HepG2 (cell line): Measurements from ENCODE around the gene RCAN2. TPM values are rescaled to one million over a fixed set of nuclear protein-coding genes. Genes with fewer than 3 reads are reported as not detected.

Source experiments
- DR1 ChIP-seq: sonication (generic); formaldehyde crosslinking; IDR thresholded peaks from 2 replicates; pipeline ENCODE4 v1.8.0; 2021; ENCODE audit warnings: mild to moderate bottlenecking, missing genetic modification reagents, inconsistent platforms
- YY1 ChIP-seq: IDR thresholded peaks from 2 replicates; pipeline ENCODE4 v1.6.1; 2011; ENCODE audit warnings: low read length, low read depth, moderate library complexity, mild to moderate bottlenecking; ENCODE audit not compliant: insufficient read depth, insufficient replicate concordance
- polyA plus RNA-seq, 8 experiments: library from polyadenylated mRNA; depleted of rRNA in 3 of 8; stranded (reverse) in 7 of 8; unstranded in 1 of 8; fragments of >200 nt; fragmentation: Illumina TruSeq in 4 of 8; extraction: Trizol in 4 of 8; gene quantifications; 2 replicates each; pipeline versions ENCODE4 v1.2.1 to v1.2.3, GENCODE V29; 2011 to 2016; ENCODE audit warnings: low read depth in 4 of 8, missing spikeins in 1 of 8, mixed read lengths in 1 of 8; ENCODE audit not compliant: insufficient read depth in 1 of 8
- total RNA-seq, 5 experiments: library from RNA; depleted of rRNA; stranded (reverse); fragments of >200 nt; fragmentation: Illumina TruSeq; extraction: Trizol; gene quantifications; 2 replicates each; pipeline ENCODE4 v1.2.3, GENCODE V29; 2016; ENCODE audit warnings: low read depth in 1 of 5
- TF ChIP-seq, protein P1 (sequence below): sonication (generic); formaldehyde crosslinking; IDR thresholded peaks from 2 replicates; pipeline ENCODE4 v1.4.0; 2020; ENCODE audit warnings: mild to moderate bottlenecking, missing genetic modification reagents
- TF ChIP-seq, protein P2 (sequence below): sonication (generic); formaldehyde crosslinking; IDR thresholded peaks from 2 replicates; pipeline ENCODE4 v1.5.1; 2020; ENCODE audit warnings: missing genetic modification reagents, mild to moderate bottlenecking, borderline replicate concordance
- TF ChIP-seq, protein P3 (sequence below): sonication (generic); formaldehyde crosslinking; IDR thresholded peaks from 2 replicates; pipeline ENCODE4 v1.8.1; 2023; ENCODE audit warnings: mild to moderate bottlenecking, missing genetic modification reagents, borderline replicate concordance

Gene RCAN2
- total and polyA plus RNA-seq, 2 of the 13 experiments (the other 11 are each of a cell fraction or from before 2014, with no cell fraction given), result not detected

DNA sequence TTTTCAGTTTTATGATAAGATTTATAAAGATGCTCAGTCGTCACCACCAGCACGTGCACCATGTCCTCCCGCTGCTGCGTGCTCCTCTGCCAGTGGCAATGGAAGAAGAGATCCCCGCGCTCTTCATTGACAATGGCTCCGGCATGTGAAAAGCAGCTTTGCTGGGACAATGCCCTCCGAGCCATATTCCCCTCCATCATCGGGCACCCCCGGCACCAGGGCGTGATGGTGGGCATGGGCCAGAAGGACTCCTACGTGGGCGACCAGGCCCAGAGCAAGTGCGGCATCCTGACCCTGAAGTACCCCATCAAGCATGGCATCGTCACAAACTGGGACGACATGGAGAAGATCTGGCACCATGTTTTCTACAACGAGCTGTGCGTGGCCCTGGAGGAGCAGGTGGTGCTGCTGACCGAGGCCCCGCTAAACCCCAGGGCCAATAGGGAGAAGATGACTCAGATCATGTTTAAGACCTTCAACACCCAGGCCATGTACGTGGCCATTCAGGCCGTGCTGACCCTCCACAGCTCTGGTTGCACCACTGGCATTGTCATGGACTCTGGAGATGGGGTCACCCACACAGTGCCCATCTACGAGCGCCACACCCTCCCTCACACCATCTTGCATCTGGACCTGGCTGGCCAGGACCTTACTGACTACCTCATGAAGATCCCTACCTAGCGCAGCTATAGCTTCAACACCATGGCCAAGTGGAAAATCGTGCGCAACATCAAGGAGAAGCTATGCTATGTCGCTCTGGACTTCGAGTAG, 286.2 kb downstream of the RCAN2 start (continued):
- TF ChIP-seq, protein P1, sequence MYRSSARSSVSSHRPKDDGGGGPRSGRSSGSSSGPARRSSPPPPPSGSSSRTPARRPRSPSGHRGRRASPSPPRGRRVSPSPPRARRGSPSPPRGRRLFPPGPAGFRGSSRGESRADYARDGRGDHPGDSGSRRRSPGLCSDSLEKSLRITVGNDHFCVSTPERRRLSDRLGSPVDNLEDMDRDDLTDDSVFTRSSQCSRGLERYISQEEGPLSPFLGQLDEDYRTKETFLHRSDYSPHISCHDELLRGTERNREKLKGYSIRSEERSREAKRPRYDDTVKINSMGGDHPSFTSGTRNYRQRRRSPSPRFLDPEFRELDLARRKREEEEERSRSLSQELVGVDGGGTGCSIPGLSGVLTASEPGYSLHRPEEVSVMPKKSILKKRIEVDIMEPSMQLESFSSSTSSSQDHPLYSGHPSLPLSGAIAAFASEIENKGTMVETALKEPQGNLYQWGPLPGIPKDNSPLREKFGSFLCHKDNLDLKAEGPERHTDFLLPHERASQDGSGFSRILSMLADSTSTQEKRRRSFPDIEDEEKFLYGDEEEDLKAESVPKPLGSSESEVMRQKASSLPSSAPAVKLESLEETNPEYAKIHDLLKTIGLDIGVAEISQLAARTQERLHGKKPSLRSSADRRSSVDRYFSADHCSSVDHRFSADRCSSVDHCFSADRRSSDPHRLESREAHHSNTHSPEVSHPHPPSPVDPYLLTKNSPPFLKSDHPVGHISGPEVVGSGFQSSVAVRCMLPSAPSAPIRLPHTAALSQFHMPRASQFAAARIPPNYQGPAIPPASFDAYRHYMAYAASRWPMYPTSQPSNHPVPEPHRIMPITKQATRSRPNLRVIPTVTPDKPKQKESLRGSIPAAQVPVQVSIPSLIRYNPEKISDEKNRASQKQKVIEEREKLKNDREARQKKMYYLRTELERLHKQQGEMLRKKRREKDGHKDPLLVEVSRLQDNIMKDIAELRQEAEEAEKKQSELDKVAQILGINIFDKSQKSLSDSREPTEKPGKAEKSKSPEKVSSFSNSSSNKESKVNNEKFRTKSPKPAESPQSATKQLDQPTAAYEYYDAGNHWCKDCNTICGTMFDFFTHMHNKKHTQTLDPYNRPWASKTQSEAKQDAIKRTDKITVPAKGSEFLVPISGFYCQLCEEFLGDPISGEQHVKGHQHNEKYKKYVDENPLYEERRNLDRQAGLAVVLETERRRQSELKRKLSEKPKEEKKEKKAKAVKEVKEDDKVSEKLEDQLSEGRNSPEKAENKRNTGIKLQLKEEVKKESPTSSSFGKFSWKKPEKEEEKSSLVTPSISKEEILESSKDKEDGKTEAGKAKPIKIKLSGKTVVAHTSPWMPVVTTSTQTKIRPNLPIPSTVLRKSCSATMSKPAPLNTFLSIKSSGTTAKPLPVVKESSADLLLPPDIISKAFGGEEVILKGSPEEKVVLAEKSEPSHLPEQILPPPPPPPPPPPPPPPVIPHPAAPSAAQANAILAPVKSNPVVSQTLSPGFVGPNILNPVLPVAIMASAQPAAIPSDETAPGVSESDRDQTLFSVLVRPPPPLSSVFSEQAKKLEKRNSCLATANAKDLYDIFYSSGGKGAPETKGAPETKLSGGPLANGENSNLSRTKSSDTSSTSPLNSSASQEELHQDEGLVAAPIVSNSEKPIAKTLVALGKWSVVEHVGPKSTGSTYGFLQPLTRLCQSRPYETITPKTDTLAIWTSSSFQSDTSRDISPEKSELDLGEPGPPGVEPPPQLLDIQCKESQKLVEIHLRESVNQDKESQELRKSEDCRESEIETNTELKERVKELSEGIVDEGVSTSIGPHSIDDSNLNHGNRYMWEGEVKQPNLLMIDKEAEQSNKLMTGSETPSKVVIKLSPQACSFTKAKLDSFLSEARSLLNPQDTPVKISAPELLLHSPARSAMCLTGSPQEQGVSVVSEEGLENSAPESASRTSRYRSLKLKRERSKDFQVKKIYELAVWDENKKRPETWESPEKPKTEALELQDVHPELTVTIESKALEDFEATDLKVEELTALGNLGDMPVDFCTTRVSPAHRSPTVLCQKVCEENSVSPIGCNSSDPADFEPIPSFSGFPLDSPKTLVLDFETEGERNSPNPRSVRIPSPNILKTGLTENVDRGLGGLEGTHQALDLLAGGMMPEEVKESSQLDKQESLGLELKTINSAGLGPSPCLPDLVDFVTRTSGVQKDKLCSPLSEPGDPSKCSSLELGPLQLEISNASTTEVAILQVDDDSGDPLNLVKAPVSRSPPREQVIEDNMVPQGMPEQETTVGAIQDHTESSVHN (CRISPR knock-in tag), result no peak
- no peak for TF ChIP-seq YY1
- TF ChIP-seq, protein P2, sequence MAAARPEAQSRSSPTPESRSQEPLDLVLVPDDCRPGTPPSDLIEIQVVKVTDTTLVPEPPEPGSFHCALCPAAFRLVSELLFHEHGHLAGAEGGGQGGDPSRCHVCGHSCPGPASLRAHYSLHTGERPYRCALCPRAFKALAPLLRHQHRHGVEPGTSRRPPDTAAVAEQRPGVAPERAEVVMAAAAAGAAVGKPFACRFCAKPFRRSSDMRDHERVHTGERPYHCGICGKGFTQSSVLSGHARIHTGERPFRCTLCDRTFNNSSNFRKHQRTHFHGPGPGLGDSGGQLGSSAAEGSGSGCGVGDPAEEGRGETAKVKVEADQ (CRISPR knock-in tag), result no peak
- no peak for TF ChIP-seq DR1 (CRISPR knock-in tag)
- TF ChIP-seq, protein P3, sequence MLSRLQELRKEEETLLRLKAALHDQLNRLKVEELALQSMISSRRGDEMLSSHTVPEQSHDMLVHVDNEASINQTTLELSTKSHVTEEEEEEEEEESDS (CRISPR knock-in tag), result no peak
